ENCODE results near the gene ADPRHL1.
A peak's percentile ranks its signal among the peaks of the same experiment; 100 is the strongest.
"Not testable (repeated sequence)": the region's sequence is repeated elsewhere in the genome, so short reads cannot be mapped to it uniquely, and the experiment has no call there.

Gene ADPRHL1

DNA sequence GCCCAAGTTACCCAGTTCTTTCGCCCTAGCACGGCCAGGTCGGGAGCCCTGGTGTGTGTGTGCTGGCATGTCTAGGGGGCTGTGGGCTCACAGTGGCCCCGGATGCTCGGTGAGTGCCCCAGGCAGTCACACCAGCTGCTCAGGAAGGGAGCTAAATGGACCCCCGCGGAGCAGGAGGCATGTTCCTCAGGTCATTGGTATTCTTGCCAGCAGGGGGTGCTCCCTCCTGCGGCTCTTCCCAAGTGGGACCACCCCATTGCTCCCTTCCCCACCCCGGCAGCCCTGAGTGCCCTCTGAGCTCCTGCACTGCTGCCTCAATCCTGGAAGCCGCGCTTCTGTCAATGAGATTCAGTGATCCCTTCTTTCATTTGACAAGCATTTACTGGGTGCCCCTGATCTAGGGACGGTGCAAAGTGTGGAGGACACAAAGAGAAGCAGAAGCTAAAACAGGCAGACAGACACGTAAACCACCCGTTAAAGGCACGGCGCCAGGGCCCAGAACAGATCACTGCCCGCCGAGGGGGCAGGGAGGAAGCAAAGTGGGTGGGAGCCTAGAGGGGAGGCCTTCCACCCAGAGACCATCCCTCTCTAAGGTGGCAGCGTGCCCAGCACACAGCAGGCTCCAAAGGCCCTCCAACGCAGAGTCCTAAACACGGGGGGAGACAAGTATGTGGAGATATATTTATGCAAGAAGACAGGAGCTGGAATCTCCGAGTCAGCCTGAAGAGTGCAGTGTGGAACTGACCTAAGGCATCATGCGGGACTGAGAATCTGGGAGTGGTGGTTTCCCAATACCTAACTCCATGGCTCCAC lies 5.2 kb upstream of the ADPRHL1 start:
- H3K27ac ChIP-seq, result no peak overlapping the region
- no peak for DNase-seq (ENCODE audit: low read depth, low spot score)

GRCh38 chr13:113457510-113457909 lies 4.2 kb upstream of the ADPRHL1 start:
- no peak overlapping the region for H3K27ac ChIP-seq
- DNase-seq (ENCODE audit: low read depth, low spot score), result no peak

DNA sequence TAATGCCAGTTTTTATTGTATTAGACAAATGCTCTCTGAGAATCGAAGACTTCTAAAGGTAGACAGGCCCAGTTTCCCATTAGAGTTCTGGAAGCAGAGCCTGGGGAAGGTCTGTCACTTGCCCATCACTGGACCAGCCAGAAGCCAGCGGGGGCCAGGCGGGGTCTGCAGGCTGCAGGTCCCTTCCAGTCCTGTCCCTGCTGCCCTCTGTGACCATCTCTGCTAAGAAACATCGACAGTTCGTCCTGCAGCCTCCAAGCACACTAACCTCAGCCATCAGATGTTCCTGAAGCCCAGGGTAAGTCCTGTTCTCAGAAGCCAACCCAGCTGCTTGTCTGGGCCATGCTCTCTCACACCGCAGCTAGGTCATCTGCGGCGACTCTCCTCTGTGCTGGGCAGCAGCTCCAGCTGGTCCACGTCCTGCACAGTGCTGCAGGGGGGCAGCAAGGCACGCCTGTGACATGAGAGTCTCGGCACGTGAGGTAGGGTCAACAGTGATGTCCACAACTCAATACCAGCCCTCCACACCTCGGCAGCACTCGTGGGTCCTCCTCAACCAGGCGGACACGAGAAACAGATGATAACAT lies 2.9 kb upstream of the ADPRHL1 start:
- no peak overlapping the region for H3K27ac ChIP-seq
- DNase-seq (ENCODE audit: low read depth, low spot score), result no peak

DNA sequence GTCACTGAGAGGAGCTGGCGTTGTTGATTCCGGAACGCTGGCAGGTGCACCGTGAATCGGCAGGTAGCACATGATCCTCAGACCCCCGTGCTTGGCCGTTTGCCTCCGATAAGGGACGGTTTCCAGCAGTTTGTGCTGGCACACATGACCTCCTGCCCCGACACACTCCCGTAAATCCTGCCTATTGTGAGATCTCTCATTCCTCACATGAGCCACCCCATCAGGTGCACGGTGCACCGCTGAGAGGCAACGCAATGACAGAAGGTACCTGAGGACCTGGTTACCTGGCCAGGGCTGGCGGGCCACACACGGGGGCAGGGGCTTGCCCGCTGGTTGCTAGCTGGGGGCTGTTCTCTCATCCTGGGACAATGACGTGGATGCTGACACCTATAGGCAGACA lies 2.1 kb upstream of the ADPRHL1 start:
- no peak for DNase-seq (ENCODE audit: low read depth, low spot score)
- no peak overlapping the region for H3K27ac ChIP-seq

DNA sequence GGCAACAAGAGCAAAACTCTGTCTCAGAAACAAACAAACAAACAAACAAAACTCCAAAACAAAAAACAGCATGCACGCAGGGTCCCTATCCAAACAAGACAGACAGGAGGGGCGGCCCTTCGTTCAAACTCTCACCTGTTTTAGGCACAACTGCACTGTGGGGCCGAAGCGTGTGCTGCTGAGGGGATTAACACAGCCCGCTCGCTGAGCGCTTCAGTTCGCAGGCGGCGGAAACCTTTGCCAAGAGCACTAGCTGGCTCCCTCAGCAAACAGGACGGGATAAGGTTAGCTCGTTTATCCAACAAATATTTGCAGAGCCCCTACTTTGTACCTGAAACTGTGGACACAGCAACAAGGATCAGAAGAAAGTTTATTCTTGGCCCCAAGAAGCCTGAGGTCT lies 1.6 kb upstream of the ADPRHL1 start:
- no peak for DNase-seq (ENCODE audit: low read depth, low spot score)
- no peak overlapping the region for H3K27ac ChIP-seq

DNA sequence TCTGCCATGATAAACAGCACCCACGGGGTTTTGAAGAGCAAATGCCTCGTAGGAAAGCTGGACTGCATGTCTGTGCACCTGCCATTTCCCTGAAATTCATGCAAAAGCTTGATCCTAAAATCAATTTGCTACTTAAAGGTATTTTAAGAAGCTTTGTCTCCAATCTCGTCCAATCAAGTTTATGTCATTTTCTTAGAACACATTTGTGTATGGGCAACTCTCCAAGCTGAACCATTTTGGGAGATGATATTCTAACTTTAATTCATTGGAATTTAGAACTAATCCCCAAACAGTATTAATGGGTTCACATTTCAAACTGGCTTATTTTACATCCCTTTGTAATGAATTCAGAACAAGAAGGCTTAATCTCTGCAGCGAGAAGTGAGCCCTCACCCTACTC lies 822 bp downstream of the ADPRHL1 start:
- H3K27ac ChIP-seq, result no peak overlapping the region
- DNase-seq (ENCODE audit: low read depth, low spot score), result no peak

DNA sequence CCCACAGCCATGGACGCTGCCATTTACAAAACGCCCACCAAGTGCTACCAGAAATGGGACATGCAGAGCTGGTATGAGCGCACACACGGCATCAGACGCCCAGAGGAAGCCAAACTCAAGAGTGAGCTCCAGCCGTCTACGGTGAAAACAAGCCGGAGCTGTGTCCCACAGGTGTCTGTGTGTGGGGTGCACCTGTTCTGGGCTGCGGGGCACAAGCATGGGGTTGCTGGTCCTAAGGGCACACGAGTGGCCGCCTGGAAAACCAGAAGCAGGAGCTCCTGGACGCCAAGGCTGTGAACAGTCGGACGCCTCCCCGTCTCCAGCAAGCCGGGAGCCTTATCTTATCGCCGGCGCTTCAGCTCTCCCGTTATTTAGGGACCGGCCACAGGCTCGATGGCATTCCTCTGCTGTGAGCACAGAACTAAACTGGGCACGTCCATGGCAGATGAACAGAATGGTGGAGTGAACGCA lies 1.3 kb downstream of the ADPRHL1 start:
- no peak overlapping the region for H3K27ac ChIP-seq
- DNase-seq (ENCODE audit: low read depth, low spot score), result no peak

DNA sequence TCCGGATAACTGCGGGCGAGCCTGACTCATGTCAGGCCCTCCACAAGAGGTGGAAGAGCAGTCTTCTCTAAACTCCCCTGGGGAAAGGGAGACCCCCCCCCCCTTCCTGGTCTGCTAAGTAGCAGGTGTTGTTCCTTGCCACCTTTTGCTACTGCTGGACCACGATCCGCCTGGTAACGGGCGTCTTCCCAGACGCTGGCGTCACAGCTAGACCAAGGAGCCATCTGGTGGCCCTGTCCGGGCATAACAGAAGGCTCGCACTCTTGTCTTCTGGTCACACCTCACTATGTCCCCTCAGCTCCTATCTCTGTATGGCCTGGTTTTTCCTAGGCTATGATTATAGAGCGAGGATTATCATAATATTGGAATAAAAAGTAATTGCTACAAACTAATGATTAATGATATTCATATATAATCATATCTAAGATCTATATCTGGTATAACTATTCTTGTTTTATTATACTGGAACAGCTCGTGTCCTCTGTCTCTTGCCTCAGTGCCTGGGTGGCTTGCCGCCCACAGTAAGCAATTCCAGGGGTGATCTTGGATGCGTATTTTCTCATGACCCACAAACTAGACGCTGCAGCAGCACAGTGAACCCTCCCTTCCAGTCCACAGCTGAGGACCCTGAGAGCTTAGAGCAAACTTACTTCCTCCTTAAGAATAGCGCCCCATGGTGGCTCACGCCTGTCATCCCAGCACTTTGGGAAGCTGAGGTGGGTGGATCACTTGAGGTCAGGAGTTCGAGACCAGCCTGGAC lies 2.2 kb downstream of the ADPRHL1 start:
- not testable (repeated sequence) for H3K27ac ChIP-seq; DNase-seq (ENCODE audit: low read depth, low spot score)

GRCh38 chr13:113450348-113450744 lies 2.9 kb downstream of the ADPRHL1 start:
- H3K27ac ChIP-seq; DNase-seq (ENCODE audit: low read depth, low spot score): not testable (repeated sequence)

- DNase-seq (ENCODE audit: low read depth, low spot score), result no peak
- H3K27ac ChIP-seq, result peak overlapping the region; percentile 36
These were observed 3.5 kb downstream of the ADPRHL1 start for GRCh38 chr13:113449693-113450347.

GRCh38 chr13:113448885-113449692 lies 4.2 kb downstream of the ADPRHL1 start:
- H3K27ac ChIP-seq, result peak overlapping the region; percentile 36
- peak; percentile 75 for DNase-seq (ENCODE audit: low read depth, low spot score)

- no peak for DNase-seq (ENCODE audit: low read depth, low spot score)
- H3K27ac ChIP-seq, result no peak overlapping the region
These were observed 4.8 kb downstream of the ADPRHL1 start for GRCh38 chr13:113448545-113448884.

GRCh38 chr13:113447596-113447995 lies 5.7 kb downstream of the ADPRHL1 start:
- no peak overlapping the region for H3K27ac ChIP-seq
- DNase-seq (ENCODE audit: low read depth, low spot score), result no peak

GRCh38 chr13:113446488-113446854 lies 6.8 kb downstream of the ADPRHL1 start:
- H3K27ac ChIP-seq, result no peak overlapping the region
- no peak for DNase-seq (ENCODE audit: low read depth, low spot score)

GRCh38 chr13:113445791-113446487 lies 7.3 kb downstream of the ADPRHL1 start:
- no peak for DNase-seq (ENCODE audit: low read depth, low spot score)
- no peak overlapping the region for H3K27ac ChIP-seq

DNA sequence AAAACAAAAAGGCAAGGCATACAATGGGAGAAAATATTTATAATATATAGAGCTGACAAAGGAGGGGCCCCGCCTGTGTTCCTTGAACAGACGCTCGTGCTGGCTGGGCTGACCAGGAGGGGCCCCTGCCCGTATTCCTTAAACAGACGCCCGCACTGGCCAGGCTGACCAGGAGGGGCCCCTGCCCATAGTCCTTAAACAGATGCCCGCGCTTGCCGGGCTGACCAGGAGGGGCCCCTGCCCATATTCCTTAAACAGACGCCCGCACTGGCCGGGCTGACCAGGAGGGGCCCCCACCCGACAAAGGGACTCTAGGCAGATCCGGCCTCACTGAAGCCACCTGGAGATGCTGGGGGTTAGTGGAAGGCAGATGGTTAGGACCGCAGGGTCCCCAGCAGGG lies 9.3 kb downstream of the ADPRHL1 start:
- no peak for DNase-seq (ENCODE audit: low read depth, low spot score)

DNA sequence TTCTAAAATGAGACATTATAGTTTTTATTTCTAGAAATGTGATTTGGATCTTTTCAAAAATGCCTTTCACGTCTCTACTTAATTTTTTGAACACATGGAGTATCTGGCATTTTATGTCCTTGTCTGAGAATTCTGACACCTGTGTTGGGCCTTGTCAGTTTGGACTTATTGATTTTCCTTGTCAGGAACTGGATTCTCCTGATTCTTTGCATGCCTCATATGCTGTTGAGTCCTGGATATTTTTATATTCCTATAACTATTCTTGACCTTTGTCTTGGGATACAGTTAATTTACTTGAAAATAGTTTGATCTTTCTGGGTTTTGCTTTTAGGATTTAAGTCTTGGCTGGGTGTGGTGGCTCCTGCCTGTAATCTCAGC lies 10.3 kb downstream of the ADPRHL1 start:
- H3K27ac ChIP-seq, result no peak overlapping the region
- DNase-seq (ENCODE audit: low read depth, low spot score), result no peak

More for the DNA sequence above, 9.3 kb downstream of the ADPRHL1 start:
- H3K27ac ChIP-seq, result no peak overlapping the region

GRCh38 chr13:113442354-113442984 lies 10.8 kb downstream of the ADPRHL1 start:
- DNase-seq (ENCODE audit: low read depth, low spot score), result no peak
- H3K27ac ChIP-seq, result no peak overlapping the region

DNA sequence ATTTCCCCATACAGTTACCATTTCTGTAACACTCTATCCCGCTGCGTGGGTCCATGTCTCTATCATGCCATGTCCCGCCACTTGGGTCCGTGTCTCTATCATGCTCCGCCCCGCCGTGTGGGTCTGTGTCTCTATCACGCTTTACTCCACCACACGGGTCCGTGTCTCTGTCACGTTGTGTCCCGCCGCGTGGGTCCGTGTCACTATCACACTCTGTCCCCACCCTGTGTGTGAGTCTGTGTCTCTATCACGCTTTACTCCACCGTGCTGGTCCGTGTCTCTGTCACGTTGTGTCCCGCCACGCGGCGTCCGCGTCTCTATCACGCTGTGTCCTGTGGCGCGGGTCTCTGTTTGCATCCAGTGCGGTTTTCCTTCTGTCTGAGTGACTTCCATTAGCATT lies 11.6 kb downstream of the ADPRHL1 start:
- no peak for DNase-seq (ENCODE audit: low read depth, low spot score)
- no peak overlapping the region for H3K27ac ChIP-seq
